ENCODE results near the gene PLXNB2.
A peak's percentile ranks its signal among the peaks of the same experiment; 100 is the strongest.

PLXNB2 gene

DNA sequence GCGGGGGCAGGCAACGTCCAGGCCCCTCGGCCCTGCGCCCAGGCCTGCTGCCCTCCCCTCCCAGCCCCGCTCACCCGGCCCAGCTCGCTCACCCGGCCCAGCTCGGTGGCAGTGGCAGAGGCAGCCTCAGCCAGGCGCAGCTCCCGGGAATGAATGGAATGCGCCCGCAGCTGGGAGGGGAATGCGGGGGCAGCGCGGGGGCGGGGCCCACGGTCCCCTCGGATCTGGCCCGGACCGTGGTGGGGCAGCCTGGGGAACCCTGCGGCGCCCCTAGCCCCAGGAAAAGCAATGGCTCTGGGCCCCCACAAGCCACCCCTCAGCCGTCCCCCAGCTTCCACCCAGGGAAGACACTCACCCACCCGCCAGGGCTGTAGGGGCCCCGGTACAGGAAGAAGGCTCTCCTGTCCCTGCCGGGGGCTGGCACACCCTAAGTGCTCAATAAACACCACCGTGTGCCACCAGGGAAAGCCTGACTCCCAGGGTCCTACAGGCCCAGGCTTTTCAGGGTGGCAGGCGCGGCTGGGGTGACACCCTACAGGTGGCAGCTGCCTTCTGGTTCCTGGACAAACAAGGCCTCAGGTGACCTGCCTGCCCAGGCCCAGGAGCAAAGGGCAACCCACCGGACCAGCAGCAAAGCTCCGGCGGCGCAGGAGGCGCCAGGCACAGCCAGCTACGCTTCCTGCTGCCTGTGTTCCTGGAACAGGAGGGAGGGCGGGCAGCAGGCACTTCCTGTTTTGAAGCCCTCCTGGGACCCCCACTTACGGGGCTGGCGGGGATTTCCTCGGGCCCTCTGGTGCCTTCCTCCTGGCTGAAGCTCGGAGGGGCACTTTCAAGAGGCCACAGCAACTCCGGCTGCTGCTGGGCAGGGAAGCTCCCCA is 13.8 kb downstream of the PLXNB2 start:
- DNase-seq: peak; percentile 85
- Mint-ChIP-seq H3K27ac (no peak overlapping the region), H3K4me1 (peaks cover 36% of the 10 kb centered on the region), H3K4me3 (no peak overlapping the region), H3K9me3 (no peaks in the 10 kb centered on the region), H3K27me3 (ENCODE audit: low read depth, poor library complexity) (peaks cover 9% of the 10 kb centered on the region), H3K36me3 (ENCODE audit: low read depth) (peaks cover 4% of the 10 kb centered on the region)
- TF ChIP-seq CTCF (IDR thresholded peaks at IDR 0.05): no peak

DNA sequence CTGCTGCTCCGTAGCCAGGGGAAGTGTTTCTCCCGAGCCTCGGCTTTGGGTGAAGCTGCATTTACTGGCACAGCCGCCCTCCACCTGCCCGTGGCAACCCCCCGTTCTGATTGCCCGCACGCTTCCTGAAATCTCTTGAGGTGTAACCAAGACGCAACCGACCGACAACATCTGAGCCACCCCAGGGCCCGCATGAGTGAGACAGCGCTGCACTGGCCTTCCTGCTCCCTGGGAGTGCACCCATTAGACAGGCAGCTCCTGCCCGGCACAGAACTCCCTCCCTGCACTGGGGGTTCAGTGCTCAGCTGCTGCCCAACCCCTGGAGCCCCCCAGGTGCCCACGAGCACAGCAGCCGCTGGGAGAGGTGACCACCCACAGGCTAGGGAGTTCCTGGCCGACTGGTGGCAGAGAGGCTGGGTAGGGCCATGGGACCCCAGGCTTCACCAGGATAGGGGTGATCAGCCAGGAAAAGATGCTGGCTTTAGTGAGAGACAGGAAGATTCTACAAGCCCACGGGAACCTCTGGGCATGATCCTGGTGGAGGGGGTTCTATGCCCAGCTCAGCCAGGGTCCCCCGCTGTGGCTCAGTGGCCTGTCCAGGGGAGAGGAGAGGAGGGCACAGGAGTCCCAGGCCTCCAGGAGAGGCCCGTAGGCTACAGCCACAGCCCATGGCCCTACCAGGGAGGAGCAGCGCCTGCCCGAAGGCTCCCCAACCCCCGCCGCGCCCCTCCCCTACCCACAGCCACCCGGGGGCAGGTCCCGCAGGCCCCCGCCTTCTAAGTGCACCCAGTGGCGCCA is 14.6 kb downstream of the PLXNB2 start:
- no peak overlapping the region for H3K27ac Mint-ChIP-seq
- no peaks in the 10 kb centered on the region for H3K9me3 Mint-ChIP-seq
- H3K36me3 Mint-ChIP-seq (ENCODE audit: low read depth): peaks cover 4% of the 10 kb centered on the region
- no peak for DNase-seq
- no peak for TF ChIP-seq CTCF (IDR thresholded peaks at IDR 0.05)
- H3K4me3 Mint-ChIP-seq: no peak overlapping the region
- peaks cover 31% of the 10 kb centered on the region for H3K4me1 Mint-ChIP-seq
- peaks cover 7% of the 10 kb centered on the region for H3K27me3 Mint-ChIP-seq (ENCODE audit: low read depth, poor library complexity)

DNA sequence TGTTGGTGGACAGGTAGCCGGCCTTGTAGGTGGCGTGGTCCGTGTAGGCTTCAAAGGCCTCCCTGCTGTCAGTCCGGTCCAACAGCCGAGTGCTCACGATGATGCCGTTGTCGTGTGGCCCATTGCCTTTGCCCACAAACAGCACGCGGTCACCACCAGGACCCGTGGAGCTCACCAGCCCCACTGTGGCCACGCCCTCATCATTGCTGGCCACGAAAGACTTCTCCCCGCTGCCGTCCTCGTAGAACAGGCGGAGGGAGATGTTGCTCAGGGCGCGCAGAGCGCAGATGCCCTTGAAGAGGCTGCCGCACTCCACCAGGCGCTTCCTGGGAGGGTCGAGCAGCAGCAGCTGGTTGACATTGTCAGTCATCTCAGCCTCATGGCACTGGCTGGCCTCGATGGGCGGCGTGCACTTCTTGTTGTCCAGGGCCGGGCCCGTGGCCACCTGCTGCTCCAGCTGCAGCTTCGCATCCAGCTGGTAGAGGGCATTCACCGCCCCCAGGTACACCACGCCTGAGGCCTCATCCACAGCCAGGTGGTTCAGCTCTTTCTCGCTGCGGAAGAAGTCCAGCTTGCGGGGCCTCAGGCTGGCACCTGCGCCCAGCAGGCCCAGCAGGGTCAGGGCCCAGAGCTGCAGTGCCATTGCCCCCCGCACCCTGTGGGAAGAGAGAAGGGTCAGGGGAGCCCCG is 17.4 kb downstream of the PLXNB2 start:
- no peak overlapping the region for H3K27ac Mint-ChIP-seq
- no peak overlapping the region for H3K4me3 Mint-ChIP-seq
- TF ChIP-seq CTCF (IDR thresholded peaks at IDR 0.05): no peak
- no peaks in the 10 kb centered on the region for H3K9me3 Mint-ChIP-seq
- H3K27me3 Mint-ChIP-seq (ENCODE audit: low read depth, poor library complexity): no peaks in the 10 kb centered on the region
- H3K4me1 Mint-ChIP-seq: peaks cover 15% of the 10 kb centered on the region
- no peak for DNase-seq
- no peaks in the 10 kb centered on the region for H3K36me3 Mint-ChIP-seq (ENCODE audit: low read depth)

DNA sequence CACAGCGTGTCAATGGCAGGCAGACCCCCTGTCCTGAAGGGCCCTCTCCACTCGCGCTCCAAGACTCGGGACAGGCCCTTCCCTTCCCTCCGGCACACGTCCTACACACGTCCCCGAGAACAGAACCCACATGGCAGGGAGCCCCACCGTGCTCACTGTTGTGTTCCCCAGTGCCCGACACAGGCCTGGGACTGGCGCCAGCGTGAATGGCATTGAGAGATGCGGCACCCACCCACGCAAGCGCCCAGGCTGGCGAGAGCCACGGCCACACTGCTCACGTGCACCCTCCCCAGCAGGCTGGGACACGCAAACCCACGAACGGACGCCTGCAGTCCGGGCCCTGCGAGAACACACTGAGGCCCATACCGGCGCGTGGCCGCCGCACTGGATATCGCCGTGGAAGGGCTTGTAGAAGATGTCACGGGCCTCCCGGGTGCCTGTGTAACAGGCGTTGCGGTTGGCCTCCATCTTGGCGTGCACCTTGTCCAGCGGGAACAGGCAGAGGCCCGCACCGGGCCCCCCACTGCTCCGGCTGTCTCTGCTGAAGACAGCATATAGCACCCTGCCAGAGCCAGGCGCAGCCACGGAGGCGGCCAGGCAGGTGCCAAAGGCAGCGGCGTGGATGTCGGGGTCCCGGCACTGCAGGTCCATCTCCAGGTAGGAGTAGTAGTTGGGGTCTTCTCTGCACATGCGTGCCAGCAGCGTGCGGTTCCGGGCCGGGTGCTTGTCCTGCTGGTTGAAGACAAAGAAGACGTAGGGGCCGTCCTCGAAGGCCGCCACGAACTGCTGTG is 18.1 kb downstream of the PLXNB2 start:
- Mint-ChIP-seq H3K4me3 (no peak overlapping the region), H3K9me3 (no peaks in the 10 kb centered on the region), H3K27ac (no peak overlapping the region), H3K4me1 (peaks cover 11% of the 10 kb centered on the region), H3K27me3 (ENCODE audit: low read depth, poor library complexity) (no peaks in the 10 kb centered on the region), H3K36me3 (ENCODE audit: low read depth) (no peaks in the 10 kb centered on the region)
- DNase-seq: no peak
- TF ChIP-seq CTCF (IDR thresholded peaks at IDR 0.05): no peak

- Mint-ChIP-seq H3K9me3 (no peaks in the 10 kb centered on the region), H3K36me3 (ENCODE audit: low read depth) (no peaks in the 10 kb centered on the region), H3K27me3 (ENCODE audit: low read depth, poor library complexity) (no peaks in the 10 kb centered on the region), H3K4me1 (peaks cover 3% of the 10 kb centered on the region), H3K27ac (no peak overlapping the region), H3K4me3 (no peak overlapping the region)
- DNase-seq: no peak
- TF ChIP-seq CTCF (IDR thresholded peaks at IDR 0.05): no peak
Observed at GRCh38 chr22:50287731-50288130, 19.7 kb downstream of the PLXNB2 start.
